ENCODE data around the gene CHD5. TPM values are rescaled to one million over a fixed set of nuclear protein-coding genes. Genes with fewer than 3 reads are reported as not detected.
A peak's percentile ranks its signal among the peaks of the same experiment; 100 is the strongest.

The CHD5 gene
- total and polyA plus RNA-seq, 4 donors, result 9.9 to 51.1 (median 34.4) TPM

GRCh38 chr1:6148497-6149241, 31.5 kb downstream of the CHD5 start:
- 3% methylated on average over 40 of the region's 53 CpGs for WGBS (ENCODE audit: insufficient coverage)
- H3K36me3 ChIP-seq (ENCODE audit: control insufficient read depth, insufficient read depth, low read length), result peaks cover 88% of the 10 kb centered on the region
- peak in 2 of 6 donors; percentile 57 to 69 for DNase-seq (ENCODE audit: low read depth in 4 of 6, low spot score in 6 of 6)
- H3K9me3 ChIP-seq (ENCODE audit: control insufficient read depth, insufficient read depth, low read length), result no peaks in the 10 kb centered on the region
- peaks cover 7% of the 10 kb centered on the region for H3K27me3 ChIP-seq (ENCODE audit: control insufficient read depth, insufficient read depth, low read length)
- H3K4me3 ChIP-seq (ENCODE audit: low read depth, low read length), result no peak overlapping the region
- H3K4me1 ChIP-seq (ENCODE audit: control insufficient read depth, insufficient read depth, low read length), result peaks cover 26% of the 10 kb centered on the region
- no peak overlapping the region for H3K27ac ChIP-seq (ENCODE audit: low read depth, low read length)

- WGBS (ENCODE audit: insufficient coverage), result 82% methylated on average over 24 of the region's 24 CpGs
- DNase-seq (ENCODE audit: low read depth in 4 of 6, low spot score in 6 of 6), result no peak
These were observed 34.2 kb downstream of the CHD5 start for GRCh38 chr1:6145864-6146410.

DNA sequence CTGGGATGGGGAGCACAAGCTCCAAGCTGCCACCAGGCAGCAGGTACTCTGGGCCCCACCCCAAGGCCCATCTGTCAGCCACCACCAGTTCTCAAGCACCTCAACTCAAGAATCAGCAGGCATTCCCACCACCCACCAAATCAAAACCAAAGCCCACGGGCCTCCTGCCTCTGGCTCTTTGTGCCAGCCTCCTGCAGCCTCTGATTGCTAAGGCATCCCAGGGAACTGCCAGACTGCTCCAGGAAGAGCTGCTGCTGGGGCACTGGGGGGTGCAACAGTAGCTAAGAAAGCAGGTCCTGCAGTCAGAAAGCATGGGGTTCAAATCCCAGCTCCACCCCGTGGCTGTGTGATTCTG, 34.7 kb downstream of the CHD5 start:
- WGBS (ENCODE audit: insufficient coverage), result 28% methylated on average over 2 of the region's 2 CpGs
- Histone ChIP-seq H3K27me3 (ENCODE audit: control insufficient read depth, insufficient read depth, low read length) (peaks cover 7% of the 10 kb centered on the region), H3K4me3 (ENCODE audit: low read depth, low read length) (no peak overlapping the region), H3K27ac (ENCODE audit: low read depth, low read length) (no peak overlapping the region), H3K4me1 (ENCODE audit: control insufficient read depth, insufficient read depth, low read length) (peaks cover 26% of the 10 kb centered on the region), H3K9me3 (ENCODE audit: control insufficient read depth, insufficient read depth, low read length) (no peaks in the 10 kb centered on the region), H3K36me3 (ENCODE audit: control insufficient read depth, insufficient read depth, low read length) (peaks cover 79% of the 10 kb centered on the region)
- no peak for DNase-seq (ENCODE audit: low read depth in 4 of 6, low spot score in 6 of 6)

More at GRCh38 chr1:6145864-6146410, 34.2 kb downstream of the CHD5 start:
- peaks cover 26% of the 10 kb centered on the region for H3K4me1 ChIP-seq (ENCODE audit: control insufficient read depth, insufficient read depth, low read length)
- H3K9me3 ChIP-seq (ENCODE audit: control insufficient read depth, insufficient read depth, low read length), result no peaks in the 10 kb centered on the region
- peaks cover 85% of the 10 kb centered on the region for H3K36me3 ChIP-seq (ENCODE audit: control insufficient read depth, insufficient read depth, low read length)
- H3K27ac ChIP-seq (ENCODE audit: low read depth, low read length), result no peak overlapping the region
- H3K4me3 ChIP-seq (ENCODE audit: low read depth, low read length), result no peak overlapping the region
- H3K27me3 ChIP-seq (ENCODE audit: control insufficient read depth, insufficient read depth, low read length), result peaks cover 7% of the 10 kb centered on the region

DNA sequence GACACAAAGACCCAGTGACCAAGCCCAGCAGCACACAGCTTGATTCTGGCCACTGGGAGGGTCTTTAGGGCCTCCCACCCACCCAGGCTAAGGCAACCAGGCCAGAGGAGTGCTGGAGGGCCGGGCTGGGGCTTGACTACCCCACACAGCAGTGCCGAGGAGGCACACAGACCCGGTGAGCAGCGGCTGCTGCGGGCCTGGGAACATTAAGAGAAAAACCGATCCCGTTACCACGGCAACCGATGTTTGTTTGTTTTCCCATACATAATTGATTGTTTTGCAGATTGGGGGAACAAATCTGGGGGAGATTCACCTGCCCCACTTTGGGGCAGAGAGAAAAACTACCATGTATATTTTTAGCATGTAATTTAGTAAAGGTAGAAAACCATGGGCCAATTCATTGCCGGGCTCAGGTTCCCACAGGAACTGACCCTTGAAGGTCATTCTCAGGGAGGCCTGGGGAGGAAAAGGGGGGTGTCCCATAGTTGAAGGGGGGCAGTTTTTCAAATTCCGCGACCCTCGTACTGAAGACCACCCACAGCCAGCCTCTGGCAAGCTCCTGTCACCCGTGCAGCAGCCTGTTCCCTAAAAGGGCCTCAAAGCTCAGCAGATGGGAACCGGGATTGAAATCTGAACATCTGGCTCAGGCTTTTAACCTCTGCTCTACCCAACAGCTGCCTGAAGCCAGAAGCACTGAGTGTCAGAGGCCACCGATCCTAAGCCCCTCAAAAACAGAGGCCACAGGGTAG, 35.3 kb downstream of the CHD5 start:
- Histone ChIP-seq H3K36me3 (ENCODE audit: control insufficient read depth, insufficient read depth, low read length) (peaks cover 77% of the 10 kb centered on the region), H3K27ac (ENCODE audit: low read depth, low read length) (no peak overlapping the region), H3K4me1 (ENCODE audit: control insufficient read depth, insufficient read depth, low read length) (peaks cover 26% of the 10 kb centered on the region), H3K27me3 (ENCODE audit: control insufficient read depth, insufficient read depth, low read length) (peaks cover 7% of the 10 kb centered on the region), H3K4me3 (ENCODE audit: low read depth, low read length) (no peak overlapping the region), H3K9me3 (ENCODE audit: control insufficient read depth, insufficient read depth, low read length) (no peaks in the 10 kb centered on the region)
- WGBS (ENCODE audit: insufficient coverage), result 17% methylated on average over 11 of the region's 16 CpGs
- peak in 1 of 6 donors; percentile 54 for DNase-seq (ENCODE audit: low read depth in 4 of 6, low spot score in 6 of 6)

GRCh38 chr1:6144175-6144574, 35.9 kb downstream of the CHD5 start:
- Histone ChIP-seq H3K27me3 (ENCODE audit: control insufficient read depth, insufficient read depth, low read length) (peaks cover 5% of the 10 kb centered on the region), H3K4me1 (ENCODE audit: control insufficient read depth, insufficient read depth, low read length) (peaks cover 23% of the 10 kb centered on the region), H3K36me3 (ENCODE audit: control insufficient read depth, insufficient read depth, low read length) (peaks cover 74% of the 10 kb centered on the region), H3K4me3 (ENCODE audit: low read depth, low read length) (no peak overlapping the region), H3K27ac (ENCODE audit: low read depth, low read length) (no peak overlapping the region), H3K9me3 (ENCODE audit: control insufficient read depth, insufficient read depth, low read length) (no peaks in the 10 kb centered on the region)
- DNase-seq (ENCODE audit: low read depth in 4 of 6, low spot score in 6 of 6), result no peak
- WGBS (ENCODE audit: insufficient coverage), result 72% methylated on average over 6 of the region's 7 CpGs

GRCh38 chr1:6143395-6143794, 36.7 kb downstream of the CHD5 start:
- H3K4me1 ChIP-seq (ENCODE audit: control insufficient read depth, insufficient read depth, low read length), result peaks cover 16% of the 10 kb centered on the region
- H3K27ac ChIP-seq (ENCODE audit: low read depth, low read length), result no peak overlapping the region
- H3K36me3 ChIP-seq (ENCODE audit: control insufficient read depth, insufficient read depth, low read length), result peaks cover 68% of the 10 kb centered on the region
- no peak for DNase-seq (ENCODE audit: low read depth in 4 of 6, low spot score in 6 of 6)
- no peak overlapping the region for H3K4me3 ChIP-seq (ENCODE audit: low read depth, low read length)
- H3K27me3 ChIP-seq (ENCODE audit: control insufficient read depth, insufficient read depth, low read length), result no peaks in the 10 kb centered on the region
- no peaks in the 10 kb centered on the region for H3K9me3 ChIP-seq (ENCODE audit: control insufficient read depth, insufficient read depth, low read length)
- WGBS (ENCODE audit: insufficient coverage), result 87% methylated on average over 4 of the region's 4 CpGs

DNA sequence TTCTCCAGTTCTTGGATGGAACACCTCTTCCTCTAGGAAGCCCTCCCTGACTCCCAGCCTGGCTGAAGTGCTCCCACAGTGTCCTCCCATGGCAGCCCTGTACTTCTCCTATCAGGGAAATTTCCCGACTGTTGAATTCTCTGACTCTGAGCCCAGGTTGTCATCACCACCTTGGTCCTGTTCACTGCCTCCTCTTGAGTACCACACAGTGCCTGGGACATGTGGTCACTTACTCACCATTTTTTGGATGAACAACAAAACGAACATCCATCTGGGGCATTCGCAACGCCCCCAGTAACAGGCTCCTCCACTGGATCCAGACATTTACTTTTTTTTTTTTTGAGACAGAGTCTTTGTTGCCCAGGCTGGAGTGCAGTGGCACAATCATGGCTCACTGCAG, 37.4 kb downstream of the CHD5 start:
- 85% methylated on average over 4 of the region's 4 CpGs for WGBS (ENCODE audit: insufficient coverage)
- Histone ChIP-seq H3K27me3 (ENCODE audit: control insufficient read depth, insufficient read depth, low read length) (no peaks in the 10 kb centered on the region), H3K27ac (ENCODE audit: low read depth, low read length) (no peak overlapping the region)

DNA sequence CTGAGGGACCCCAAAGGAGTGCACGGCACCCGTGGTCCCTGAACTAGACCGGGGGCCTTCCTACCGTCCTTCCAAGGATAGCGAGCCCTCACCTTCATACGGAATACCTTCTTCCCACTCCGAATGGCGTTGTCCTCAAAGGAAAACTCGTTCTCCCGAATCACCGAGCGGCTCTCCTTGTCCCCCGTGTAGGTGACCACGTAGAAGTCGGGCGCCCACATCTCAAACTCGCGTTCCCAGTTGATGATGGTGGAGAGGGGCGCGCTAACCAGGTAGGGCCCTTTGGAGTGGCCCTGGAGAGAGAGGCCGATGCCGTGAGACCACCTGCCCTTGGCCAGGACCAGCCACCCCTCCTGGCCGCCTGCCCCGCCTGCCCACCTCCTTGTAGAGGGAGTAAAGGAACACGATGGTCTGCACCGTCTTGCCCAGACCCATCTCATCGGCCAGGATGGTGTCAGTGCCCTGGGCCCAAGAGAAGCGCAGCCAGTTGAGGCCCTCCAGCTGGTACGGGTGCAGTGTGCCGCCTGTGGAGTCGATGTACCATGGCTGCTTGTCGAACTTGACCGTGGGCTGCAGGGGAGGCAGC, 38.0 kb downstream of the CHD5 start:
- Histone ChIP-seq H3K27me3 (ENCODE audit: control insufficient read depth, insufficient read depth, low read length) (no peaks in the 10 kb centered on the region), H3K9me3 (ENCODE audit: control insufficient read depth, insufficient read depth, low read length) (no peaks in the 10 kb centered on the region), H3K27ac (ENCODE audit: low read depth, low read length) (no peak overlapping the region), H3K4me1 (ENCODE audit: control insufficient read depth, insufficient read depth, low read length) (peaks cover 15% of the 10 kb centered on the region), H3K4me3 (ENCODE audit: low read depth, low read length) (no peak overlapping the region), H3K36me3 (ENCODE audit: control insufficient read depth, insufficient read depth, low read length) (peaks cover 65% of the 10 kb centered on the region)
- no peak for DNase-seq (ENCODE audit: low read depth in 4 of 6, low spot score in 6 of 6)
- WGBS (ENCODE audit: insufficient coverage), result 95% methylated on average over 31 of the region's 33 CpGs

More for the DNA sequence above, 37.4 kb downstream of the CHD5 start:
- DNase-seq (ENCODE audit: low read depth in 4 of 6, low spot score in 6 of 6), result no peak
- Histone ChIP-seq H3K36me3 (ENCODE audit: control insufficient read depth, insufficient read depth, low read length) (peaks cover 67% of the 10 kb centered on the region), H3K4me1 (ENCODE audit: control insufficient read depth, insufficient read depth, low read length) (peaks cover 15% of the 10 kb centered on the region), H3K4me3 (ENCODE audit: low read depth, low read length) (no peak overlapping the region), H3K9me3 (ENCODE audit: control insufficient read depth, insufficient read depth, low read length) (no peaks in the 10 kb centered on the region)

DNA sequence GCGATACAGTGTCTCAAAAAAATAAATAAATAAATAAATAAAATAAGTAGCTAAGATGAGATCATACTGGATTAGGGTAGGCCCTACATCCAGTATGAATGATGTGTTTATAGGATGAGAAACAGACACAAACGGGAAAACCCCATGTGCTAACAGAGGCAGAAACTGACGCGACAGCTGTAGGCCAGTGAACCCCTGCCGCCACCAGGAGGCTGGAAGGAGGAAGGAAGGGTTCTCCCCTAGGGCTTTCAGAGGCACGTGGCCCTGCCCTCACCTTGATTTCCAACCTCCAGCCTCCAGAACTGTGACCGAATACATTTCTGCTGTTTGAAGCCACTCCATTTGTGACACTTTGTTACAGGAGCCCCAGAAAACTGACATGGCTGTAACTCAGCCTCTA, 38.5 kb downstream of the CHD5 start:
- H3K9me3 ChIP-seq (ENCODE audit: control insufficient read depth, insufficient read depth, low read length), result no peaks in the 10 kb centered on the region
- peaks cover 66% of the 10 kb centered on the region for H3K36me3 ChIP-seq (ENCODE audit: control insufficient read depth, insufficient read depth, low read length)
- H3K4me3 ChIP-seq (ENCODE audit: low read depth, low read length), result no peak overlapping the region
- H3K27ac ChIP-seq (ENCODE audit: low read depth, low read length), result no peak overlapping the region
- WGBS (ENCODE audit: insufficient coverage), result 63% methylated on average over 5 of the region's 7 CpGs
- DNase-seq (ENCODE audit: low read depth in 4 of 6, low spot score in 6 of 6), result no peak
- H3K4me1 ChIP-seq (ENCODE audit: control insufficient read depth, insufficient read depth, low read length), result peaks cover 15% of the 10 kb centered on the region
- no peaks in the 10 kb centered on the region for H3K27me3 ChIP-seq (ENCODE audit: control insufficient read depth, insufficient read depth, low read length)

Measured in spinal cord (tissue), 10 donors.